NB4 (cell line): Measurements from ENCODE around the gene EPN2.

Source experiments
- DNase-seq: peaks from one replicate; pipeline ENCODE4 v3.0.0; 2010; ENCODE audit warnings: low read depth
- H3K4me3 ChIP-seq: one replicate; pipeline ENCODE4 v1.5.1; 2011; ENCODE audit warnings: mild to moderate bottlenecking, low read depth, low read length, moderate library complexity
- MYC ChIP-seq: IDR thresholded peaks from 2 replicates; pipeline ENCODE4 v1.6.1; 2011; ENCODE audit warnings: low read depth, low read length
- POLR2A ChIP-seq: IDR thresholded peaks from 2 replicates; pipeline ENCODE4 v1.6.1; 2011; ENCODE audit warnings: mild to moderate bottlenecking; ENCODE audit not compliant: insufficient read length; ENCODE audit errors: extremely low read depth
- TF ChIP-seq, protein P1 (sequence below): IDR thresholded peaks from 2 replicates; pipeline ENCODE4 v1.6.1; 2011; ENCODE audit warnings: low read depth, low read length
- TF ChIP-seq, protein P2 (sequence below): IDR thresholded peaks from one replicate; pipeline ENCODE4 v1.5.1; 2012; ENCODE audit warnings: low read depth, low read length

EPN2 gene

DNA sequence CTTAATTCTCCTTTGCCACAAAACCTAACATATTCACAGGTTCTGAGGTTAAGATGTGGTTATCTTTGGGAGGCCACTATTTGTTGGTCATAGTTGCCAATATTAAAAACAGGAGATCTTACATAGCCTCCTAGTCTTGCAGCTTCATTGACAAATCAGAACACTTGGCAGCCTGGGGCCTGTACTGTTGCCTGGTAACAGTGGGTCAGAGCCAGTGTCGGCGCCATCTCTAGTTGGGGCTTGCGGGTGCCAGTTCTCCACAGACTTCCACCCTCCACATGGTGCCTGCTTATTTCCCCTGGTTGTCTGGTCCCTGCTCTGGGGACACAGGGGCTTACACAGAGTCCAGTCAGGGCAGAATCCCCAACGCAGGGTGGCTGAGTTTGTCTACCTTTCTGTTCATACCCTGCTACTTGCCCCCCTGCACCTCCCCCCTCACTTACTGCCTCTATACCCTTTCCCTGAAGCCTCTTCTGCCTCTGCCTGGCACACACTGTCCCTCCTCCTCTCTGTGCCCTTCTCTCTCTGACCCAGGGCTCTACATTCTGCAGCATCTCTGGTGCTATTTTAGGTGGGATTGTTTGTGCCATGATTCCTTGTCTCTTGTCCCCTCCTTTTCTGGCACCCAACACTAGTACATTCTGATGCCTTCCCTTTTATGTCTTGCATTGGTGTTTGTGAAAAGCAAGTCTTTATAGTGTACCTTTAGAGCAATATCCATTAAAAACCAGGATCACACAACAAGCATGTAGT lies 13.4 kb downstream of the EPN2 start:
- H3K4me3 ChIP-seq: no peak overlapping the region
- no peak for DNase-seq
- TF ChIP-seq POLR2A: no peak
- TF ChIP-seq, protein P1, sequence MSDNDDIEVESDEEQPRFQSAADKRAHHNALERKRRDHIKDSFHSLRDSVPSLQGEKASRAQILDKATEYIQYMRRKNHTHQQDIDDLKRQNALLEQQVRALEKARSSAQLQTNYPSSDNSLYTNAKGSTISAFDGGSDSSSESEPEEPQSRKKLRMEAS: no peak

- H3K4me3 ChIP-seq: no peak overlapping the region
- TF ChIP-seq, protein P2, sequence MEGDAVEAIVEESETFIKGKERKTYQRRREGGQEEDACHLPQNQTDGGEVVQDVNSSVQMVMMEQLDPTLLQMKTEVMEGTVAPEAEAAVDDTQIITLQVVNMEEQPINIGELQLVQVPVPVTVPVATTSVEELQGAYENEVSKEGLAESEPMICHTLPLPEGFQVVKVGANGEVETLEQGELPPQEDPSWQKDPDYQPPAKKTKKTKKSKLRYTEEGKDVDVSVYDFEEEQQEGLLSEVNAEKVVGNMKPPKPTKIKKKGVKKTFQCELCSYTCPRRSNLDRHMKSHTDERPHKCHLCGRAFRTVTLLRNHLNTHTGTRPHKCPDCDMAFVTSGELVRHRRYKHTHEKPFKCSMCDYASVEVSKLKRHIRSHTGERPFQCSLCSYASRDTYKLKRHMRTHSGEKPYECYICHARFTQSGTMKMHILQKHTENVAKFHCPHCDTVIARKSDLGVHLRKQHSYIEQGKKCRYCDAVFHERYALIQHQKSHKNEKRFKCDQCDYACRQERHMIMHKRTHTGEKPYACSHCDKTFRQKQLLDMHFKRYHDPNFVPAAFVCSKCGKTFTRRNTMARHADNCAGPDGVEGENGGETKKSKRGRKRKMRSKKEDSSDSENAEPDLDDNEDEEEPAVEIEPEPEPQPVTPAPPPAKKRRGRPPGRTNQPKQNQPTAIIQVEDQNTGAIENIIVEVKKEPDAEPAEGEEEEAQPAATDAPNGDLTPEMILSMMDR: no peak
- TF ChIP-seq POLR2A (no peak), MYC (no peak)
- TF ChIP-seq, protein P1: no peak
- no peak for DNase-seq
Observed at GRCh38 chr17:19253112-19253511, 15.9 kb downstream of the EPN2 start.

DNA sequence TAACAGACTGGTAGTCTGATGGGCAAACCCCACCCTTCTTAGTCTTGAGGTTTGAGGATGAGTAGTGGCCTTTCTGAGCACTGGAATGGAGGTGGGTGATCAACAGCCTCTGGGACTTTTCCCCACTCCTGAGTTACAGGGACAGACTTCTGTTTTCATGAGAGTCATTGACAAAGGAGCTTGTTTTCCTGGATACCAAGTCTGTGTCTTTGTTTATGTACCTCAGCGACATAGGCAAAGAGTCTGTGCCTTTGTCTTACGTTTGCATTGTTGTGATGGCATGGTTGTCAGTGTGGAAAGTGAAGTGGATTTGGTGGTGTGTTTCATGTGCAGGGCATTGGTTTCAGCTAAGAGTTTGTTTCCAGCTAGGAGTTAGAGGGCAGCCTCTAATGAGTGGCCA lies 17.5 kb downstream of the EPN2 start:
- TF ChIP-seq, protein P2: no peak
- TF ChIP-seq, protein P1: no peak
- TF ChIP-seq MYC (no peak), POLR2A (no peak)
- H3K4me3 ChIP-seq: no peak overlapping the region
- DNase-seq: no peak

- no peak for DNase-seq
- TF ChIP-seq POLR2A: no peak
- TF ChIP-seq, protein P2: no peak
- no peak for TF ChIP-seq MYC
- TF ChIP-seq, protein P1: no peak
- H3K4me3 ChIP-seq: no peak overlapping the region
Observed at GRCh38 chr17:19255279-19255678, 18.1 kb downstream of the EPN2 start.

DNA sequence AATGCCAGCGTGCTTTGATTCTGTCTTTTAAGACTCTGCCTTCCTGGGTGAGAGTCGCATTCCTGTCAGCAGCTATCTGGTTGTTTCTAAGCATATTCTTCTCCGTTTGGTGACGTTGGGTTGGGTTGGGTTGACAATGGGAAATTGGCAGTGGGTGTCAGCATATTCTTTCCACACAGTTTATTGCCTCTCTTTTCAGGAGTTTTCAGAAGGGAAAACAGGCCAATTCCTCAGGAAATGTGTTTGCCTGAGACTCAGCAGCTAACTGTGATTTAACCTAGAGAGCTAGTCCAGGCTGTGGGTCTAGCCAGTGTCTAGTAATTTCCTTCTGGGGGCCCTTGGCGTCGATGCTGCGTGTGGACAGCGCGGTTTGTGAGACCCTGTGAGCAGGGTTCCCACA lies 21.2 kb downstream of the EPN2 start:
- no peak for DNase-seq
- TF ChIP-seq MYC: no peak
- no peak for TF ChIP-seq POLR2A
- TF ChIP-seq, protein P1: no peak
- TF ChIP-seq, protein P2: no peak
- H3K4me3 ChIP-seq: no peak overlapping the region

DNA sequence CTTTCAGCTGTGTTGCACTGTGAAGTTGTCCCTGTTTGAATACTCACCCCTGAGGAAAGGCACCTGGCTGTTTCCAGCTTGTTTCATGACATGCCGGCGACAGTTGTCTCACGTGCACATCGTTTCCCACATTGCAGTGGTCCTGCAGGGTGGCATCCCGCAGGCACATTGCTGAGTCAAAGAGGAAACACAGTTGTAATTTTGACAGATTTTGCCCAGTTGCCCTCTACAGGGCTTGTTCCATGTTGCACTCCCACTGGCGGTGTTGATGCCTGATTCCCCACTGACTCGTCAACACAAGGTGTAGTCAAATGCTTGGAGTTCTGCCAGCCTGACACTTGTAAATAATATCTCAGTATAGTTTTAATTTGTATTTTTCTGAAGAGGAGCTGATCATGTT lies 23.8 kb downstream of the EPN2 start:
- TF ChIP-seq MYC: no peak
- TF ChIP-seq, protein P2: peak; percentile 19
- TF ChIP-seq, protein P1: no peak
- TF ChIP-seq POLR2A: no peak
- H3K4me3 ChIP-seq: no peak overlapping the region
- peak; percentile 33 for DNase-seq
